Parathyroid adenoma (tissue), 2 donors: ENCODE results near the gene MUC22.
A peak's percentile ranks its signal among the peaks of the same experiment; 100 is the strongest.
"Not testable (repeated sequence)": the region's sequence is repeated elsewhere in the genome, so short reads cannot be mapped to it uniquely, and the experiment has no call there.

Experiments used
- H2AFZ ChIP-seq: fragments of 300-600 bp; sonication (generic); one replicate; pipeline ENCODE4 v1.7.0; 2017; ENCODE audit warnings: antibody characterized with exemption, mild to moderate bottlenecking
- H3K27ac ChIP-seq: fragments of 300-600 bp; sonication (generic); one replicate; pipeline ENCODE4 v1.7.0; 2017
- H3K27me3 ChIP-seq: fragments of 300-600 bp; sonication (generic); one replicate; pipeline ENCODE4 v1.7.0; 2017; ENCODE audit warnings: low read length; ENCODE audit not compliant: control insufficient read depth, insufficient read depth
- H3K36me3 ChIP-seq: fragments of 300-600 bp; sonication (generic); one replicate; pipeline ENCODE4 v1.7.0; 2017; ENCODE audit warnings: low read length; ENCODE audit not compliant: control insufficient read depth, insufficient read depth
- H3K4me1 ChIP-seq: fragments of 300-600 bp; sonication (generic); one replicate; pipeline ENCODE4 v1.7.0; 2017; ENCODE audit warnings: control low read depth
- H3K4me2 ChIP-seq: fragments of 300-600 bp; sonication (generic); one replicate; pipeline ENCODE4 v1.7.0; 2017; ENCODE audit warnings: low read length
- H3K4me3 ChIP-seq: fragments of 300-600 bp; sonication (generic); one replicate; pipeline ENCODE4 v1.7.0; 2017; ENCODE audit warnings: low read depth, low read length
- H3K79me2 ChIP-seq: fragments of 300-600 bp; sonication (generic); one replicate; pipeline ENCODE4 v1.7.0; 2017; ENCODE audit warnings: control low read depth
- H3K9ac ChIP-seq: fragments of 300-600 bp; sonication (generic); one replicate; pipeline ENCODE4 v1.7.0; 2017; ENCODE audit warnings: mild to moderate bottlenecking
- H3K9me3 ChIP-seq: fragments of 300-600 bp; sonication (generic); one replicate; pipeline ENCODE4 v1.7.0; 2017; ENCODE audit warnings: low read length; ENCODE audit not compliant: control insufficient read depth
- TF ChIP-seq, protein P1 (sequence below): fragments of 300-600 bp; sonication (generic); IDR thresholded peaks from one replicate; pipeline ENCODE4 v1.7.0; 2017; ENCODE audit warnings: antibody characterized with exemption, mild to moderate bottlenecking
- donor health status: primary hyperparathyroidism.

The MUC22 gene

GRCh38 chr6:31040801-31041200, 30.5 kb downstream of the MUC22 start:
- H3K79me2 ChIP-seq: no peaks in the 10 kb centered on the region
- peak overlapping the region; percentile 17 for H3K27ac ChIP-seq
- no peaks in the 10 kb centered on the region for H3K4me1 ChIP-seq
- no peak overlapping the region for H3K4me3 ChIP-seq
- H2AFZ ChIP-seq: peak overlapping the region; percentile 10
- no peaks in the 10 kb centered on the region for H3K9me3 ChIP-seq
- no peak overlapping the region for H3K4me2 ChIP-seq
- no peaks in the 10 kb centered on the region for H3K36me3 ChIP-seq
- H3K9ac ChIP-seq: no peak overlapping the region
- TF ChIP-seq, protein P1, sequence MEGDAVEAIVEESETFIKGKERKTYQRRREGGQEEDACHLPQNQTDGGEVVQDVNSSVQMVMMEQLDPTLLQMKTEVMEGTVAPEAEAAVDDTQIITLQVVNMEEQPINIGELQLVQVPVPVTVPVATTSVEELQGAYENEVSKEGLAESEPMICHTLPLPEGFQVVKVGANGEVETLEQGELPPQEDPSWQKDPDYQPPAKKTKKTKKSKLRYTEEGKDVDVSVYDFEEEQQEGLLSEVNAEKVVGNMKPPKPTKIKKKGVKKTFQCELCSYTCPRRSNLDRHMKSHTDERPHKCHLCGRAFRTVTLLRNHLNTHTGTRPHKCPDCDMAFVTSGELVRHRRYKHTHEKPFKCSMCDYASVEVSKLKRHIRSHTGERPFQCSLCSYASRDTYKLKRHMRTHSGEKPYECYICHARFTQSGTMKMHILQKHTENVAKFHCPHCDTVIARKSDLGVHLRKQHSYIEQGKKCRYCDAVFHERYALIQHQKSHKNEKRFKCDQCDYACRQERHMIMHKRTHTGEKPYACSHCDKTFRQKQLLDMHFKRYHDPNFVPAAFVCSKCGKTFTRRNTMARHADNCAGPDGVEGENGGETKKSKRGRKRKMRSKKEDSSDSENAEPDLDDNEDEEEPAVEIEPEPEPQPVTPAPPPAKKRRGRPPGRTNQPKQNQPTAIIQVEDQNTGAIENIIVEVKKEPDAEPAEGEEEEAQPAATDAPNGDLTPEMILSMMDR: no peak
- H3K27me3 ChIP-seq: no peaks in the 10 kb centered on the region

GRCh38 chr6:31041372-31041974, 31.2 kb downstream of the MUC22 start:
- no peaks in the 10 kb centered on the region for H3K79me2 ChIP-seq
- TF ChIP-seq, protein P1: no peak
- no peak overlapping the region for H2AFZ ChIP-seq
- no peaks in the 10 kb centered on the region for H3K27me3 ChIP-seq
- H3K9me3 ChIP-seq: no peaks in the 10 kb centered on the region
- H3K9ac ChIP-seq: no peak overlapping the region
- H3K27ac ChIP-seq: peak overlapping the region; percentile 17
- no peak overlapping the region for H3K4me2 ChIP-seq
- no peaks in the 10 kb centered on the region for H3K4me1 ChIP-seq
- no peak overlapping the region for H3K4me3 ChIP-seq
- no peaks in the 10 kb centered on the region for H3K36me3 ChIP-seq

- H3K9ac ChIP-seq: no peak overlapping the region
Observed at GRCh38 chr6:31042806-31043205, 32.5 kb downstream of the MUC22 start.

GRCh38 chr6:31048099-31048498, 37.8 kb downstream of the MUC22 start:
- Histone ChIP-seq H3K4me3 (no peak overlapping the region), H2AFZ (no peak overlapping the region), H3K9me3 (no peaks in the 10 kb centered on the region), H3K4me1 (no peaks in the 10 kb centered on the region), H3K79me2 (no peaks in the 10 kb centered on the region), H3K36me3 (no peaks in the 10 kb centered on the region), H3K27me3 (no peaks in the 10 kb centered on the region), H3K4me2 (no peak overlapping the region), H3K27ac (no peak overlapping the region), H3K9ac (no peak overlapping the region)
- TF ChIP-seq, protein P1: no peak

More at GRCh38 chr6:31042806-31043205, 32.5 kb downstream of the MUC22 start:
- no peaks in the 10 kb centered on the region for H3K79me2 ChIP-seq
- H3K4me1 ChIP-seq: no peaks in the 10 kb centered on the region
- no peaks in the 10 kb centered on the region for H3K36me3 ChIP-seq
- no peaks in the 10 kb centered on the region for H3K9me3 ChIP-seq
- H3K27me3 ChIP-seq: no peaks in the 10 kb centered on the region
- peak overlapping the region; percentile 24 for H3K4me2 ChIP-seq
- H2AFZ ChIP-seq: peak overlapping the region; percentile 35
- no peak overlapping the region for H3K4me3 ChIP-seq
- TF ChIP-seq, protein P1: peak; percentile 70
- H3K27ac ChIP-seq: no peak overlapping the region

- H3K27ac ChIP-seq: no peak overlapping the region
- H3K9ac ChIP-seq: no peak overlapping the region
- TF ChIP-seq, protein P1: no peak
- no peak overlapping the region for H3K4me3 ChIP-seq
- H3K27me3 ChIP-seq: no peaks in the 10 kb centered on the region
- no peak overlapping the region for H2AFZ ChIP-seq
- H3K36me3 ChIP-seq: no peaks in the 10 kb centered on the region
- no peaks in the 10 kb centered on the region for H3K79me2 ChIP-seq
- no peaks in the 10 kb centered on the region for H3K4me1 ChIP-seq
- no peaks in the 10 kb centered on the region for H3K9me3 ChIP-seq
- no peak overlapping the region for H3K4me2 ChIP-seq
Observed at GRCh38 chr6:31049518-31049917, 39.2 kb downstream of the MUC22 start.

DNA sequence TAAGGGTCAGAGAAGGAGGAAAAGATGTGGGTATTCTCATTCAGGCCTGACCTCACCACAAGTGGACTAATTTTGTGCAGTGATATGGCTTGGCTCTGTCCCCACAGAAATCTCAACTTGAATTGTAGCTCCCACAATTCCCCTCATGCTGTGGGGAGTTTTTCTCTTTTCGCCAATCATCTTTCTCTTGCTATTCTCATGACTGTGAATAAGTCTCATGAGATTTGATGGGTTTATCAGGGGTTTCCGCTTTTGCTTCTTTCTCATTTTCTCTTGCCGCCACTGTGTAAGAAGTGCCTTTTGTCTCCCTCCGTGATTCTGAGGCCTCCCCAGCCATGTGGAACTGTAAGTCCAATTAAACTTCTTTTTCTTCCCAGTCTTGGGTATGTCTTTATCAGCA, 42.9 kb downstream of the MUC22 start:
- H3K36me3 ChIP-seq, H3K4me3 ChIP-seq, H3K79me2 ChIP-seq, H2AFZ ChIP-seq, H3K9me3 ChIP-seq, H3K4me1 ChIP-seq, H3K9ac ChIP-seq, H3K4me2 ChIP-seq, H3K27ac ChIP-seq, H3K27me3 ChIP-seq: not testable (repeated sequence)
